ENCODE measurements around the gene PLA2G4A.
A peak's percentile ranks its signal among the peaks of the same experiment; 100 is the strongest.

The PLA2G4A gene

GRCh38 chr1:186848509-186849130 is 19.9 kb downstream of the PLA2G4A start:
- no peak overlapping the region for H3K18ac ChIP-seq (ENCODE audit: low read depth in 1 of 2, low read length in 2 of 2)
- H2BK5ac ChIP-seq (ENCODE audit: low read depth, low read length, poor library complexity, severe bottlenecking), result no peak overlapping the region
- no peak overlapping the region for H3K4me3 ChIP-seq (ENCODE audit: insufficient read depth in 1 of 2, low read depth in 1 of 2, low read length in 2 of 2)
- H3K9me3 ChIP-seq (ENCODE audit: control insufficient read depth, low read length), result no peaks in the 10 kb centered on the region
- no peak overlapping the region for H3K9ac ChIP-seq (ENCODE audit: low read length)
- no peak overlapping the region for H3K4me2 ChIP-seq (ENCODE audit: low read length, poor library complexity, severe bottlenecking)
- H3K4ac ChIP-seq (ENCODE audit: low read depth in 1 of 2, low read length in 2 of 2), result no peak overlapping the region
- no peak overlapping the region for H2AFZ ChIP-seq (ENCODE audit: low read depth, low read length)
- peak; percentile 65 for DNase-seq
- H2BK12ac ChIP-seq (ENCODE audit: low read length in 2 of 2), result no peak overlapping the region
- no peak overlapping the region for H4K91ac ChIP-seq (ENCODE audit: low read length)
- H3K4me1 ChIP-seq (ENCODE audit: control insufficient read depth, insufficient read depth, low read depth, low read length), result no peaks in the 10 kb centered on the region
- no peak overlapping the region for H3K14ac ChIP-seq (ENCODE audit: low read length in 2 of 2)
- H3K27ac ChIP-seq (ENCODE audit: low read length, poor library complexity, severe bottlenecking), result no peak overlapping the region
- no peaks in the 10 kb centered on the region for H3K27me3 ChIP-seq (ENCODE audit: control insufficient read depth in 1 of 2, insufficient read depth in 1 of 2, low read length in 2 of 2)
- H2AK5ac ChIP-seq (ENCODE audit: low read length, severe bottlenecking), result no peak overlapping the region
- no peak overlapping the region for H2BK120ac ChIP-seq (ENCODE audit: low read depth, low read length)
- H4K8ac ChIP-seq (ENCODE audit: low read length), result no peak overlapping the region
- H3K23ac ChIP-seq (ENCODE audit: low read length in 2 of 2), result no peak overlapping the region
- no peaks in the 10 kb centered on the region for H3K36me3 ChIP-seq (ENCODE audit: control insufficient read depth in 1 of 2, insufficient read depth in 2 of 2, low read depth in 1 of 2, low read length in 2 of 2)
- H3K79me1 ChIP-seq (replicated peaks; ENCODE audit: low read length, poor library complexity, severe bottlenecking), result no peaks in the 10 kb centered on the region
- H2BK15ac ChIP-seq (ENCODE audit: low read depth, poor library complexity, severe bottlenecking), result no peak overlapping the region

GRCh38 chr1:186849271-186849671 is 20.5 kb downstream of the PLA2G4A start:
- Histone ChIP-seq H3K18ac (ENCODE audit: low read depth in 1 of 2, low read length in 2 of 2) (no peak overlapping the region), H2BK5ac (ENCODE audit: low read depth, low read length, poor library complexity, severe bottlenecking) (no peak overlapping the region), H4K91ac (ENCODE audit: low read length) (no peak overlapping the region), H2AK5ac (ENCODE audit: low read length, severe bottlenecking) (no peak overlapping the region), H4K8ac (ENCODE audit: low read length) (no peak overlapping the region), H3K4me3 (ENCODE audit: insufficient read depth in 1 of 2, low read depth in 1 of 2, low read length in 2 of 2) (no peak overlapping the region), H3K4me2 (ENCODE audit: low read length, poor library complexity, severe bottlenecking) (no peak overlapping the region), H3K27me3 (ENCODE audit: control insufficient read depth in 1 of 2, insufficient read depth in 1 of 2, low read length in 2 of 2) (no peaks in the 10 kb centered on the region), H2AFZ (ENCODE audit: low read depth, low read length) (no peak overlapping the region), H2BK120ac (ENCODE audit: low read depth, low read length) (no peak overlapping the region), H3K27ac (ENCODE audit: low read length, poor library complexity, severe bottlenecking) (no peak overlapping the region), H3K9ac (ENCODE audit: low read length) (no peak overlapping the region), H2BK12ac (ENCODE audit: low read length in 2 of 2) (no peak overlapping the region), H3K4me1 (ENCODE audit: control insufficient read depth, insufficient read depth, low read depth, low read length) (no peaks in the 10 kb centered on the region), H3K79me1 (replicated peaks; ENCODE audit: low read length, poor library complexity, severe bottlenecking) (no peaks in the 10 kb centered on the region), H3K14ac (ENCODE audit: low read length in 2 of 2) (no peak overlapping the region), H3K36me3 (ENCODE audit: control insufficient read depth in 1 of 2, insufficient read depth in 2 of 2, low read depth in 1 of 2, low read length in 2 of 2) (no peaks in the 10 kb centered on the region), H3K4ac (ENCODE audit: low read depth in 1 of 2, low read length in 2 of 2) (no peak overlapping the region), H3K23ac (ENCODE audit: low read length in 2 of 2) (no peak overlapping the region), H2BK15ac (ENCODE audit: low read depth, poor library complexity, severe bottlenecking) (no peak overlapping the region), H3K9me3 (ENCODE audit: control insufficient read depth, low read length) (no peaks in the 10 kb centered on the region)
- DNase-seq, result no peak
- 85% methylated on average over 5 of the region's 5 CpGs for WGBS

DNA sequence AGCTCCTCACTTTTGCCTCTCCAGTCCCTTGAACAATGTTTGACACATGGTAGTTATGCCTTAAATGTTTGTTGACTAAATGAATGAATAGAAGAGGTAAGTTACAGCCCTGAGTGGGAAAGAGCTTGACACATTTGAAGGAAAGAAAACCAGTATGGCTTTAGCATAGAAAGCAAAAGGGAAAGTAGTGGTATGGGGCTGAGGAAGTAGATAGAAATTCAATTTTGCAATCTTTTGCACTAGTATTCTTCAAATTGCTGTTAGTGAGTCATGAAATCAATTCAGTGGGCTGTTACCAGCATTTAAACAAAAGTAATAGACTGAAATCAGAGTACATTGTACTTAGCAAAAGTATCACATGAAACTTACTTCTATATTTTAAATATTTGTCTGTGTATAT is 21.1 kb downstream of the PLA2G4A start:
- H2BK5ac ChIP-seq (ENCODE audit: low read depth, low read length, poor library complexity, severe bottlenecking), result no peak overlapping the region
- no peaks in the 10 kb centered on the region for H3K79me1 ChIP-seq (replicated peaks; ENCODE audit: low read length, poor library complexity, severe bottlenecking)
- no peaks in the 10 kb centered on the region for H3K4me1 ChIP-seq (ENCODE audit: control insufficient read depth, insufficient read depth, low read depth, low read length)
- no peaks in the 10 kb centered on the region for H3K9me3 ChIP-seq (ENCODE audit: control insufficient read depth, low read length)
- no peak overlapping the region for H2BK120ac ChIP-seq (ENCODE audit: low read depth, low read length)
- no peak overlapping the region for H2AK5ac ChIP-seq (ENCODE audit: low read length, severe bottlenecking)
- H2AFZ ChIP-seq (ENCODE audit: low read depth, low read length), result no peak overlapping the region
- H3K9ac ChIP-seq (ENCODE audit: low read length), result no peak overlapping the region
- no peaks in the 10 kb centered on the region for H3K36me3 ChIP-seq (ENCODE audit: control insufficient read depth in 1 of 2, insufficient read depth in 2 of 2, low read depth in 1 of 2, low read length in 2 of 2)
- no peak overlapping the region for H2BK15ac ChIP-seq (ENCODE audit: low read depth, poor library complexity, severe bottlenecking)
- no peak overlapping the region for H3K27ac ChIP-seq (ENCODE audit: low read length, poor library complexity, severe bottlenecking)
- H3K4ac ChIP-seq (ENCODE audit: low read depth in 1 of 2, low read length in 2 of 2), result no peak overlapping the region
- H4K91ac ChIP-seq (ENCODE audit: low read length), result no peak overlapping the region
- H3K14ac ChIP-seq (ENCODE audit: low read length in 2 of 2), result no peak overlapping the region
- no peak overlapping the region for H2BK12ac ChIP-seq (ENCODE audit: low read length in 2 of 2)
- no peak overlapping the region for H3K4me2 ChIP-seq (ENCODE audit: low read length, poor library complexity, severe bottlenecking)
- no peak overlapping the region for H3K23ac ChIP-seq (ENCODE audit: low read length in 2 of 2)
- no peak overlapping the region for H3K18ac ChIP-seq (ENCODE audit: low read depth in 1 of 2, low read length in 2 of 2)
- no peaks in the 10 kb centered on the region for H3K27me3 ChIP-seq (ENCODE audit: control insufficient read depth in 1 of 2, insufficient read depth in 1 of 2, low read length in 2 of 2)
- peak; percentile 22 for DNase-seq
- H4K8ac ChIP-seq (ENCODE audit: low read length), result no peak overlapping the region
- no peak overlapping the region for H3K4me3 ChIP-seq (ENCODE audit: insufficient read depth in 1 of 2, low read depth in 1 of 2, low read length in 2 of 2)

GRCh38 chr1:186854102-186854501 is 25.4 kb downstream of the PLA2G4A start:
- no peaks in the 10 kb centered on the region for H3K27me3 ChIP-seq (ENCODE audit: control insufficient read depth in 1 of 2, insufficient read depth in 1 of 2, low read length in 2 of 2)
- no peak for DNase-seq
- no peaks in the 10 kb centered on the region for H3K4me1 ChIP-seq (ENCODE audit: control insufficient read depth, insufficient read depth, low read depth, low read length)
- H3K4ac ChIP-seq (ENCODE audit: low read depth in 1 of 2, low read length in 2 of 2), result no peak overlapping the region
- H3K27ac ChIP-seq (ENCODE audit: low read length, poor library complexity, severe bottlenecking), result no peak overlapping the region
- H3K18ac ChIP-seq (ENCODE audit: low read depth in 1 of 2, low read length in 2 of 2), result no peak overlapping the region
- peaks cover 0 to 6% of the 10 kb centered on the region in 2 experiments for H3K36me3 ChIP-seq (ENCODE audit: control insufficient read depth in 1 of 2, insufficient read depth in 2 of 2, low read depth in 1 of 2, low read length in 2 of 2)
- no peak overlapping the region for H3K23ac ChIP-seq (ENCODE audit: low read length in 2 of 2)
- no CpG with 5 or more reads among the region's 4 CpGs for WGBS
- H2BK5ac ChIP-seq (ENCODE audit: low read depth, low read length, poor library complexity, severe bottlenecking), result no peak overlapping the region
- H2BK120ac ChIP-seq (ENCODE audit: low read depth, low read length), result no peak overlapping the region
- no peak overlapping the region for H4K91ac ChIP-seq (ENCODE audit: low read length)
- H2AK5ac ChIP-seq (ENCODE audit: low read length, severe bottlenecking), result no peak overlapping the region
- no peak overlapping the region for H2BK12ac ChIP-seq (ENCODE audit: low read length in 2 of 2)
- H3K4me3 ChIP-seq (ENCODE audit: insufficient read depth in 1 of 2, low read depth in 1 of 2, low read length in 2 of 2), result no peak overlapping the region
- no peak overlapping the region for H3K9ac ChIP-seq (ENCODE audit: low read length)
- no peak overlapping the region for H4K8ac ChIP-seq (ENCODE audit: low read length)
- H2BK15ac ChIP-seq (ENCODE audit: low read depth, poor library complexity, severe bottlenecking), result no peak overlapping the region
- no peak overlapping the region for H3K4me2 ChIP-seq (ENCODE audit: low read length, poor library complexity, severe bottlenecking)
- H3K79me1 ChIP-seq (replicated peaks; ENCODE audit: low read length, poor library complexity, severe bottlenecking), result no peaks in the 10 kb centered on the region
- H3K9me3 ChIP-seq (ENCODE audit: control insufficient read depth, low read length), result no peaks in the 10 kb centered on the region
- H3K14ac ChIP-seq (ENCODE audit: low read length in 2 of 2), result no peak overlapping the region
- no peak overlapping the region for H2AFZ ChIP-seq (ENCODE audit: low read depth, low read length)

Data from mesenchymal stem cell (in vitro differentiated cells and primary cell).